SKM-1 (cell line): ENCODE results near the gene COL23A1.
"Not testable (repeated sequence)": the region's sequence is repeated elsewhere in the genome, so short reads cannot be mapped to it uniquely, and the experiment has no call there.

Source experiments
- DNase-seq: peaks from one replicate; lab custom pipeline; 2025; ENCODE audit not compliant: unreplicated experiment; lab: John Stamatoyannopoulos, UW

The COL23A1 gene

GRCh38 chr5:178204935-178205748 lies 385.1 kb downstream of the COL23A1 start:
- DNase-seq: peak; percentile 39

- peak; percentile 75 for DNase-seq
Measured at GRCh38 chr5:178204182-178204934, 385.8 kb downstream of the COL23A1 start, which contains the start of gene HNRNPAB. Gene HNRNPAB, plus strand, starts transcription at chr5:178204533. Its CDS starts 305 bp downstream, at chr5:178204838.

- DNase-seq: no peak
Measured at GRCh38 chr5:178203670-178204181, 386.5 kb downstream of the COL23A1 start.

GRCh38 chr5:178202541-178202940 lies 387.7 kb downstream of the COL23A1 start:
- DNase-seq: no peak

GRCh38 chr5:178201927-178202235 lies 388.3 kb downstream of the COL23A1 start:
- DNase-seq: no peak

- DNase-seq: no peak
Measured at GRCh38 chr5:178201221-178201926, 388.8 kb downstream of the COL23A1 start.

GRCh38 chr5:178199581-178200434 lies 390.4 kb downstream of the COL23A1 start:
- no peak for DNase-seq

- no peak for DNase-seq
Measured at GRCh38 chr5:178198706-178199105, 391.5 kb downstream of the COL23A1 start.

GRCh38 chr5:178198151-178198550 lies 392.0 kb downstream of the COL23A1 start:
- not testable (repeated sequence) for DNase-seq

- DNase-seq: no peak
Measured at GRCh38 chr5:178196986-178197385, 393.2 kb downstream of the COL23A1 start.

GRCh38 chr5:178196281-178196812 lies 393.8 kb downstream of the COL23A1 start:
- DNase-seq: no peak

GRCh38 chr5:178194026-178194425 lies 396.2 kb downstream of the COL23A1 start:
- no peak for DNase-seq

- DNase-seq: no peak
Measured at GRCh38 chr5:178193251-178193809, 396.9 kb downstream of the COL23A1 start.

GRCh38 chr5:178192787-178193186 lies 397.4 kb downstream of the COL23A1 start:
- DNase-seq: no peak

- DNase-seq: no peak
Measured at GRCh38 chr5:178192244-178192643, 397.9 kb downstream of the COL23A1 start.

GRCh38 chr5:178191661-178192060 lies 398.5 kb downstream of the COL23A1 start:
- DNase-seq: no peak

- no peak for DNase-seq
Measured at GRCh38 chr5:178189433-178189832, 400.8 kb downstream of the COL23A1 start.
